ENCODE data around the gene APBA1.

Gene APBA1

GRCh38 chr9:69578026-69578425, 94.1 kb downstream of the APBA1 start:
- no peak for DNase-seq (ENCODE audit: low read depth)

- no peak for DNase-seq (ENCODE audit: low read depth)
These were observed 95.0 kb downstream of the APBA1 start for GRCh38 chr9:69577123-69577522.

GRCh38 chr9:69574057-69574456, 98.1 kb downstream of the APBA1 start:
- DNase-seq (ENCODE audit: low read depth): no peak

- DNase-seq (ENCODE audit: low read depth): no peak
These were observed 98.5 kb downstream of the APBA1 start for GRCh38 chr9:69573651-69574050.

GRCh38 chr9:69572611-69573010, 99.6 kb downstream of the APBA1 start:
- no peak for DNase-seq (ENCODE audit: low read depth)

- DNase-seq (ENCODE audit: low read depth): no peak
These were observed 101.1 kb downstream of the APBA1 start for GRCh38 chr9:69571032-69571431.

- no peak for DNase-seq (ENCODE audit: low read depth)
These were observed 102.3 kb downstream of the APBA1 start for GRCh38 chr9:69569738-69570451.

- DNase-seq (ENCODE audit: low read depth): no peak
These were observed 107.6 kb downstream of the APBA1 start for GRCh38 chr9:69564557-69564956.

- DNase-seq (ENCODE audit: low read depth): no peak
These were observed 113.0 kb downstream of the APBA1 start for GRCh38 chr9:69559126-69559525.

- DNase-seq (ENCODE audit: low read depth): no peak
These were observed 115.5 kb downstream of the APBA1 start for GRCh38 chr9:69556707-69557106.

GRCh38 chr9:69555802-69556201, 116.4 kb downstream of the APBA1 start:
- no peak for DNase-seq (ENCODE audit: low read depth)

- no peak for DNase-seq (ENCODE audit: low read depth)
These were observed 117.2 kb downstream of the APBA1 start for GRCh38 chr9:69554945-69555344.

GRCh38 chr9:69549310-69550202, 122.6 kb downstream of the APBA1 start:
- DNase-seq (ENCODE audit: low read depth): no peak

GRCh38 chr9:69548681-69549080, 123.5 kb downstream of the APBA1 start:
- no peak for DNase-seq (ENCODE audit: low read depth)

- no peak for DNase-seq (ENCODE audit: low read depth)
These were observed 125.9 kb downstream of the APBA1 start for GRCh38 chr9:69546265-69546664.

GRCh38 chr9:69542942-69543704, 129.0 kb downstream of the APBA1 start:
- no peak for DNase-seq (ENCODE audit: low read depth)

GRCh38 chr9:69542058-69542457, 130.1 kb downstream of the APBA1 start:
- no peak for DNase-seq (ENCODE audit: low read depth)

GRCh38 chr9:69535911-69536310, 136.3 kb downstream of the APBA1 start:
- no peak for DNase-seq (ENCODE audit: low read depth)

- DNase-seq (ENCODE audit: low read depth): no peak
These were observed 136.8 kb downstream of the APBA1 start for GRCh38 chr9:69535286-69535832.

- DNase-seq (ENCODE audit: low read depth): no peak
These were observed 139.8 kb downstream of the APBA1 start for GRCh38 chr9:69532396-69532795.

GRCh38 chr9:69527454-69527853, 144.7 kb downstream of the APBA1 start:
- DNase-seq (ENCODE audit: low read depth): no peak

- no peak for DNase-seq (ENCODE audit: low read depth)
These were observed 145.5 kb downstream of the APBA1 start for GRCh38 chr9:69526699-69527098.
